Erythroblast (primary cell): ENCODE data around the gene OPN3.

Experiments used
- DNase-seq, 2 experiments: peaks; one replicate each; lab custom pipeline; 2025; lab: John Stamatoyannopoulos, UW
- GATA1 ChIP-seq: IDR thresholded peaks from 2 replicates; pipeline ENCODE4 v1.6.1; 2011; ENCODE audit warnings: low read depth, mild to moderate bottlenecking, control low read depth, low read length, moderate library complexity
- POLR2A ChIP-seq: IDR thresholded peaks from 2 replicates; pipeline ENCODE4 v1.6.1; 2011; ENCODE audit warnings: mild to moderate bottlenecking, low read length

The OPN3 gene

DNA sequence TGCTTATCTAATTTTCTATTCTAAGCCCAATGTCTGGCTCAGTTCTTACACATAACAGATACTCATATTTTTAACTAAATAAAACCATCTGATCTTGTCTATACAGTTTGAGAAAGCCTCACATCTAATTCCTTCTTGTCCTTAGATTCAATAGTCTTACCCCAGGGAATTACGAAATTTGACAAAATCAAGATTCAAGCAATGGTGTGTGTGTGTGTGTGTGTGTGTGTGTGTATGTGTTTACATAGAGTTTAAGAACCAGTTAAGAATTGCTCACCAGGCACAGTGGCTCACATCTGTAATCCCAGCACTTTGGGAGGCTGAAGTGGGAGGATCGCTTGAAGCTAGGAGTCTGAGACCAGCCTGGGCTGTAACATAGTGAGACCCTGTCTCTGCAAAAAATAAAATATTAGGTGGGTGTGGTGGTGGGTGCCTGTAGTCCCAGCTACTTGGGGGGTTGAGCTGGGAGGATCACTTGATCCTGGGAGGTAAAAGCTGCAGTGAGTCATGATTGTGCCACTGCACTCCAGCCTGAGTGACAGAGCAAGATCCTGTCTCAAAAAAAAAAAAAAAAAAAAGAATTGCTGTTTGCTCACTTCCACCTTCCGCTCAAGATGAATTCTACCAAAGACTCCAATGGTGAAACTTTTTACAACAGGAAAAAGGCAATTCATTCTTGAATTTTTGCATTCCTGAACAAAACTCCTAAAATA, 18.1 kb upstream of the OPN3 start:
- TF ChIP-seq POLR2A (no peak), GATA1 (no peak)
- no peak for DNase-seq

DNA sequence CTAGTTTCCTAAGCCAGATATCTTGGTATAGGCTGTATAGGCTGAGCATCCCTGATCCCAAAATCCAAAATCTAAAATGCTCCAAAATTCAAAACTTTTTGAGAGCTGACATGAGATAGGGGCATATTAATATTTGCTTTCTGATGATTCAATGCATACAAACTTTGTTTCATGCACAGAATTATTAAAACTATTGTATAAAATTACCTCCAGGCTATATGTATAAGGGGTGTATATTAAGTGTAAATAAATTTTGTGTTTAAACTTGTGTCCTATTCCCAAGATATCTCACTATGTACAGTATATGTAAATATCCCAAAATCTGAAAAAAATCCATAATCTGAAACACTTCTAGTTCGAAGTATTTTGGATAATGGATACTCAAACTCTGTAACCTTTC, 14.5 kb upstream of the OPN3 start:
- DNase-seq: no peak
- no peak for TF ChIP-seq POLR2A
- TF ChIP-seq GATA1: no peak

DNA sequence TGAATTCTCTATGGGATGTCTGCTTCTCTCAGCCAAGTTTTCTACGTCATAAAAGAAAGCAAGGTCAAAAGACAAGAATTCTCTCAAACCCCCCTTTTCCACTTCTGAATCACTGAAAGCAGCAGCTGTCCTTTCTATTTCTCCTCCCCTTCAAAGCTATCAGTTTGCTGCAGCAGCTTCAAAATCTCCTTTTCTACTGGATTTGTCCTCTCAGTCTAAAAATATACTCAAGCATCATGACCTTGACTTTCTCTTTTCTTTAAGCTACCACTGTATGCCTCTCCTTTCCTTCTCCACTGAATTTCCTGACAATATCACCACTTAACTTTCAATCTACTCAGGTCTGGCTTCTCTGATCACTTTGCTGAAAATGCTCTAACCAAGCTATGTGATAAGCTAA, 13.8 kb upstream of the OPN3 start:
- DNase-seq: no peak
- TF ChIP-seq POLR2A (no peak), GATA1 (no peak)

DNA sequence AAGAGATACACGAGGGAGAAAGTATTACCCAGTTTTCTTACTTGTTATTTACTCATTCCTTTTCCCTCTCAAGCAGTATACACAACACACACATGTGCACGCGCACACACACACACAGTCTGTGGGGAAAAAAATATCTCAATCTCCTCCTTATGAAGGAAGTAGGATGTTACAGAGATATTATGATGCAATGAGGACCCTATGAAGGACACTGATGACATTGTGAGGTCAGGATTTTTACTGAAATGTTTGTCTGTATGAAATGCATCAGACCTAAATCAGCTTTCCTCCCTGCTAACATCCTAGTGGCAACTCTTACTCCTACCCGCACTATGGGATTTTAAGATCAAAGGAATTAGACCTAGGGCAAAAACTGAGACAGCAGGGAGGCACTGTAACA, 11.8 kb upstream of the OPN3 start, which contains the start of gene WDR64:
Gene WDR64 (plus strand): TSS at position 270 of the 400 bp plus-strand sequence. CDS start 204 bp downstream, outside the sequence.
- no peak for TF ChIP-seq GATA1
- no peak for DNase-seq

DNA sequence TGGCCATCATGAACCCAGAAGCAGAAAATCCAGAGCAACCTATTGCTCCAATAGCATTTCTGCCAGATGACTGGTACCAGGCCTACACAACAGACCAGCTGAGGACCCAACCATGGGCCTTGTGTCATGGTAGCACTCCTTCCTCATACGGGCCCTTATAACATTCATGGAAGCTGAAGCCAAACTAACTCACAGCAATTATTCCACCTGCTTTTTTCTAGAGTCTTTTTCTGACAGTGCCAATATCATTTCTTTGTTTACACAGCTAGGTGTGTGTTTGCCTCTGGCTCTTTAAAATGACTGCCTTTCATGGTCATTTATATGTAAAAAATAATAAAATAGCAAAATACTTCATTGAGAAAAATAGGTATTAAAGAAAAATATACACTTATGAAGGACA, 8.0 kb upstream of the OPN3 start:
- no peak for TF ChIP-seq GATA1
- no peak for TF ChIP-seq POLR2A
- DNase-seq: no peak

DNA sequence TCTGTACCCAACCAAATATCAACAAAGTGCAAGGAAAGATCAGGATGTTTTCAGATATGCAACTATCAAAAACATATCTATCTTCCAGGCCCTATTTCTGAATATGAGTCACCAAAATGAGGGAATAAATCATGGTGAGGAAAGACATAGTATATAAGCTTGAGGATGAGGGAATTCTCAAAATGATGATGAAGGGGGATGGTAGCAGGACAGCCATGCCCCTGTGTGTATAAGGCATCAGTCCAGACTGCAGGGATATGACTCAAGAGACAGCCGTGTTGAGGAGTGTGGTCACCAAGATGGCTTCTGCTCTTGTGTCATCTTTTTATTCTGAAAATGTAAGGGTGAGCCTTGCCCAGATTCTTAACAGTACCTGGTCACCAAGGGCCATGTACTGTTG, 7.5 kb upstream of the OPN3 start:
- no peak for TF ChIP-seq POLR2A
- TF ChIP-seq GATA1: no peak
- DNase-seq: no peak

DNA sequence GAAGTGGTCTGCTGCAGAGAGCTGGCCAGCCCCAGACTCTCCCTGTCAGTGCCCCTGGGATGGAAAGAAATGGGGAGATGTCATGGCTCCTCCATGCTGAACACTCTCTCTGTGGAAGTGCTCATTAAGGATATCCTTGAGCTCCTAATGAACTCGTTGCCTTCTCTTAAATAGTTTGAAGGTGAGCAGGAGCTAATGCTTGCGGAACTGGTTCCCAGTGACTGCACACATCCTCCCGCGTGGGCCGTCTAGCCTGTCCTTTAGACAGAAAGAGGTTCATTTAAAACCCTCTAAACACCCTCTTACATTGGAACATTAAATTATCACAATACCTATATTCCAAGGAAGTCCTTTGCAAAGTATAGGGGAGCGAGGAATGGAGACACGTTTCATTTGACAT, 6.0 kb upstream of the OPN3 start:
- DNase-seq: no peak
- TF ChIP-seq POLR2A (no peak), GATA1 (no peak)

DNA sequence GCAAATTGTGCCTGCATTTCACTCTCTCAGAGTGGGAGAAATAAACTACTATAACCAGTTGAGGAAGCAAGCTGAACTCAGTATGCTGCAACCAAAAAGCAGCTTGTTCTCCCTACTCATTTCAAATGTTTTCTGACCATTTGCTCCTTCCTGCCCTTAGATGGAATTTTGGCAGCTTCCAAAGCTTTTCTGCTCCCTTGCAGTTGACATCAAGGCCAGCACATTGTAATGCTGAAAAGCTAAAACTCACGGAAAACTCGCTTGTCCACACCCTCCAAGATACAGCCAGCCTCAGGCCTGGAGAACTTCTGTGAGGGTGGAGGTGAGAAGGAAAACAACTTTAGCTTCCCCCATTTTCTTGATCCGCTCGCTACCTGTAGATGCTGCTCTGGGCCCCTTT, 5.0 kb upstream of the OPN3 start:
- DNase-seq: no peak
- no peak for TF ChIP-seq GATA1
- TF ChIP-seq POLR2A: no peak

DNA sequence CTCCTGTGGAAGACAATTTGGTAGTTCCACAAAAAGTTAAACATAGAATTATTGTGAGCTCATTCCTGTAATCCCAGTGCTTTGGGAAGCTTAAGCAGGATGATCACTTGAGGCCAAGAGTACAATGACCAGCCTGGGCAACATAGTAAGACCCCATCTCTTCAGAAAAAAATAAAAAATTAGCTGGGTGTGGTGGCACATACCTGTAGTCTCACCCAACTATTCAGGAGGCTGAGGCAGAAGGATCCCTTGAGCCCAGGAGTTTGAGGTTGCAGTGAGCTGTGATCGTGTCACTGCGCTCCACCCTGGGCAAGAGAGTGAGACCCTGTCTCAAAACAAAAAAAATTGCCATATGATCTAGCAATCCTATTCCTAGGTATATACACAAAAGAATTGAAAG, 4.1 kb upstream of the OPN3 start:
- TF ChIP-seq GATA1: no peak
- TF ChIP-seq POLR2A: no peak
- DNase-seq: no peak

DNA sequence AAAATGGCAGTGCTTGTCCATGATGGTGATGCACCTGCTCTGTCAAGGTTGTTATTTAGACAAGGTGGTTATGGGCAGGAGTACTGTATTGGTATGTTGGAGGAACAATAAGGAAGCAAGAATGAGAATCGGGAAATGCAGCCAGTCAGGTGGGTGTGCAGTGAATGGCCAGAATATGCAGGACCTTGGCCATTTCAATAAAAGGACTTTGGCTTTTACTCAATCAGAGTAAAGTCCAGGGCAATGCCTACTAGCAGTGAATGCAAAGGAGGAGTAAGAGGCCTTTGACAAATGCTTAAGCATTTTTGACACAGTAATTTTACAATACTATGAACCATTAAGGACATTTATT, 2.4 kb upstream of the OPN3 start:
- no peak for DNase-seq
- TF ChIP-seq POLR2A: no peak
- no peak for TF ChIP-seq GATA1

DNA sequence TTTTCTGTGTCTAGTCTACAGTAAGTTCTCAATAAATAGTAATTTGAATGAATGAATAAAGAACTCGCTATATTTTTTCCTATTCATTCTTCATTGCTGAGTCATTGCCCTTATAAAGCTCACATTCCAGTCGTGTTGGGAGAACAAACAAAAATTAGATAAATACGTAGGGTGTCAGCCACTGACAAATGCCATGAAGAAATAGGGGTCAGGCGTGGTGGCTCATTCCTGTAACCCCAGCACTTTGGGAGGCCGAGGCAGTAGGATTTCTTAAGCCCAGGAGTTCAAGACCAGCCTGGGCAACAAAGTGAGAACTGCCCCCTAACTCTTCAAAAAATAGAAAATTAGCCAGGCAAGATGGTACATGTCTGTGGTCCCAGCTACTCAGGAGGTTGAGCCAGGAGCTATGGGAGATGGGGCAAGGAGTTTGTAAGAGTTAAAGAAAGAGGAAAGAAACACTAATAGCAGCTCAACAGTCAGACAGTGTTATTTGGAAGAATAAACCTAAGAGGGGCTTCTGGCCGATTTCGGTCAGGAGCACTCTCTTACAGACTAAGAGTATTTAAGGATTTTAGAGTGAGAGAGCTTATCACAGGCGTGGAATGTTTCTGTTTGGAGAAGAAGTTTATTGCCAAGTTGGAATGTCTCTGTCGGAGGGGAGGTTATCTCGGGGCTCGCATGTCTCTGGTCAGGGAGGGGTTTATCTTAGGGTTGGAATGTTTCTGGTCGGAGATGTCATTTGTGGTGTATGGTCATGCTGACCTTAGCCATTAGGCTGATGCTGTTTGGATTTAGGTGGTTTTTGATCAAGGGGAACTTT, 1.8 kb upstream of the OPN3 start:
- DNase-seq: no peak
- no peak for TF ChIP-seq GATA1
- no peak for TF ChIP-seq POLR2A

DNA sequence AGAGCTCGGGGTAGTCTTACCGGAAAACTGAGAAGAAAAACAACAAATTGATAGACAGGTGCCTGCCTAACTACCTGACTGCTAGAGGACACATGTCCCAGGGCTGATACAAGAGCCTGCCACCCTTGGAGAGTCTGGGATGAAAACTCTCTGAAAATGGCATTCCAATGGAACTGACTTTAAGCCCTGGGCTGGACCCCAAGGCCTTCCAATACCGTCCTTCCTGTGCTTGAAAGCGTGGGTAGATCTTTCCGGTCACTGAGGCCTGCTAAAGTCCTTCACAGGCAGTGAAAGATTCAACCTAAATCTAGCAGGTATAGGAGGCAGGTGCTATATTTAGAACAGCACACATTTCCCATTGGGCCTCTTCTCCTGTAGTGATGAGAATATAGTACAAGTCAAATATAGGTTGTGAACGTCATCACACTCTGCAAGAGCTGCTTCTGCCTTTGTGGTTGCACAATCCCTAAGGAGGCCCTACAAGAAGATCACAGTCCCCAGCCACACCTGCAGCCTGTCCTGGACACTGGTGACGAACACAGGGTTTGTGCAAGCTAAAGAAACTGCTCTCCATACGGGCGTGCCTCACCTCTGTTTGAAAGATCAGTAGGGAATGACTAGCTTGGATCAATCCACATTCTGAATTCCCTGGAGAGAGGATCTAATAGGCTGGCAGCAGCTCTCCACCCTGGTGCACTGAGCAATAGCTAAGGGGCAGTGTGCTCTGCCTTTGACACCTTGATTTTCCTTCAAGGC, 876 bp upstream of the OPN3 start:
- DNase-seq: peak in 1 of 2 experiments; percentile 15
- TF ChIP-seq POLR2A (no peak), GATA1 (no peak)

DNA sequence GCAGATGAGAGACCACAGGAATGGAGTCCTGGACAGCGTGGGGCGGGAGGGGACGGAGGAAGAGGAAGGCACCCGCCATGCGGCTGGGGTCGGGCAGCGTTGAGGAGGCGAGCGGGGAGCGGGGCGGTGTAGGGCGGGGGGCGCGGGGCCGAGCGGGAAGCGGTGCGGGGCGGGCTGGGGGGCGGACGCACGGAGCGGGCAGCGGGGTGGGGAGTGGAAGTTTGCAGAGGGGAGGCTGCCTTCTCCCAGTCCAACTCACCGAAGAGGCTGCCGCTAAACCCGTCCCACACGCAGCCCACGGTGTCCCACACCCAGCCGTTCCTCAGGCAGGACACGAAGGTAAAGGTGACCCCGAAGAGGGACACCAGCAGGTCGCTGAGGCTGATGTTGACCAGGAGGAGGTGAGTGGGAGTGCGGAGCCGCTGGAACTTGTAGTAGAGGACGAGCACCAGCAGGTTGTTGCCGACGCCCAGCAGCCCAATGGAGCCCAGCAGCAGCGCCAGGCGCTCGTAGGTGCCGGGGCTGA, 483 bp downstream of the OPN3 start:
- peak; percentile 78 for DNase-seq
- no peak for TF ChIP-seq GATA1
- no peak for TF ChIP-seq POLR2A

DNA sequence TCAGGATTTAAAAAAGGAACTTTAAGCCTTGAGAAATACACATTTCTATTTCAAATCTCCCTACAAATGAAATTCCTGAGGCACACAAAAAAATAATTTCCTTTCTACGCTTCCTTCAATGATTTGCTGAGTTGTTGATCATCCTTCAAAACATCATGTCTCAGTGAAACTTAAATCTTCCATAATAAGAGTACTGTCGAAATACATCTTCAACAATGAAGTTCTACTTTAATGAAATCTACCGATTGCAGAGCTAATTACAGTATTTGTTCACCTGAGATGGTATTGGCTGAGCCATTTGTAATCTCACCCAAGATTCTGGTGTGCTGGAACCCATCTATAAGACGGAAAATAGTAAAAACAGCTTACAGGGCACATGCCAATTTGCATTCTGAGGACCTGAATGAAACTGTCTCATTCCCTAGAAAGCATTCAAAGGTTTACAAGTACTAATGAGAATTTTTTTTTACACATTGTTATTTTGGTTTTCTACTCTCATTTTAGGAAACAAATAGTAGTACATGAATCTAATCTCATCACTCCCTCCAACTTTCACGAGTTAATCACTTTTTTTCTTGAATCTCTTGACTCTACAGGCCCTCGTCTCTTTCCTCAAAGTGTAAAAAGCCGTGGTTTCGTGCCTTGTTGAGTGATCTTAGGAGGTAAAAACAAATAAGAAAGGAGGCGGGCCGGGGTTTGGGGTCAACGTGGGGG, 1.1 kb downstream of the OPN3 start:
- no peak for TF ChIP-seq GATA1
- no peak for TF ChIP-seq POLR2A
- DNase-seq: peak; percentile 49 to 50
